ENCODE results near the gene TSHZ2.
A peak's percentile ranks its signal among the peaks of the same experiment; 100 is the strongest.

Gene TSHZ2

GRCh38 chr20:53284256-53284655 is 312.1 kb downstream of the TSHZ2 start:
- H3K27me3 Mint-ChIP-seq (ENCODE audit: low read depth): no peaks in the 10 kb centered on the region
- no peak overlapping the region for H3K27ac Mint-ChIP-seq
- H3K9me3 Mint-ChIP-seq: no peaks in the 10 kb centered on the region
- peaks cover 5% of the 10 kb centered on the region for H3K36me3 Mint-ChIP-seq (ENCODE audit: low read depth)
- no peak for TF ChIP-seq CTCF (IDR thresholded peaks at IDR 0.05; ENCODE audit: unreplicated experiment in 3 of 3)
- H3K4me3 Mint-ChIP-seq: no peak overlapping the region
- peaks cover 6% of the 10 kb centered on the region for H3K4me1 Mint-ChIP-seq

GRCh38 chr20:53284696-53285095 is 312.5 kb downstream of the TSHZ2 start:
- Mint-ChIP-seq H3K27me3 (ENCODE audit: low read depth) (no peaks in the 10 kb centered on the region), H3K36me3 (ENCODE audit: low read depth) (peaks cover 1% of the 10 kb centered on the region), H3K4me3 (no peak overlapping the region), H3K27ac (no peak overlapping the region), H3K4me1 (peaks cover 6% of the 10 kb centered on the region), H3K9me3 (no peaks in the 10 kb centered on the region)
- no peak for TF ChIP-seq CTCF (IDR thresholded peaks at IDR 0.05; ENCODE audit: unreplicated experiment in 3 of 3)

- no peak for TF ChIP-seq CTCF (IDR thresholded peaks at IDR 0.05; ENCODE audit: unreplicated experiment in 3 of 3)
- no peak overlapping the region for H3K4me3 Mint-ChIP-seq
- peak overlapping the region; percentile 13 to 38 (median 22) for H3K27ac Mint-ChIP-seq
- peaks cover under 1% of the 10 kb centered on the region for H3K36me3 Mint-ChIP-seq (ENCODE audit: low read depth)
- no peaks in the 10 kb centered on the region for H3K27me3 Mint-ChIP-seq (ENCODE audit: low read depth)
- peaks cover 6% of the 10 kb centered on the region for H3K4me1 Mint-ChIP-seq
- H3K9me3 Mint-ChIP-seq: no peaks in the 10 kb centered on the region
Measured at GRCh38 chr20:53287357-53288042, 315.3 kb downstream of the TSHZ2 start.

GRCh38 chr20:53291548-53291947 is 319.4 kb downstream of the TSHZ2 start:
- H3K9me3 Mint-ChIP-seq: peaks cover 2% of the 10 kb centered on the region
- H3K27me3 Mint-ChIP-seq (ENCODE audit: low read depth): no peaks in the 10 kb centered on the region
- TF ChIP-seq CTCF (IDR thresholded peaks at IDR 0.05; ENCODE audit: unreplicated experiment in 3 of 3): peak in 1 of 3 experiments; percentile 9
- H3K36me3 Mint-ChIP-seq (ENCODE audit: low read depth): peaks cover 5% of the 10 kb centered on the region
- H3K27ac Mint-ChIP-seq: no peak overlapping the region
- no peak overlapping the region for H3K4me3 Mint-ChIP-seq
- H3K4me1 Mint-ChIP-seq: peaks cover 24% of the 10 kb centered on the region

- H3K27ac Mint-ChIP-seq: peak overlapping the region in 1 of 3 experiments; percentile 53
- no peak overlapping the region for H3K4me3 Mint-ChIP-seq
- peaks cover 5% of the 10 kb centered on the region for H3K36me3 Mint-ChIP-seq (ENCODE audit: low read depth)
- peaks cover 26% of the 10 kb centered on the region for H3K4me1 Mint-ChIP-seq
- TF ChIP-seq CTCF (IDR thresholded peaks at IDR 0.05; ENCODE audit: unreplicated experiment in 3 of 3): no peak
- peaks cover 2% of the 10 kb centered on the region for H3K9me3 Mint-ChIP-seq
- H3K27me3 Mint-ChIP-seq (ENCODE audit: low read depth): no peaks in the 10 kb centered on the region
Measured at GRCh38 chr20:53292347-53292746, 320.2 kb downstream of the TSHZ2 start.

GRCh38 chr20:53294804-53295203 is 322.6 kb downstream of the TSHZ2 start:
- no peak for TF ChIP-seq CTCF (IDR thresholded peaks at IDR 0.05; ENCODE audit: unreplicated experiment in 3 of 3)
- H3K4me3 Mint-ChIP-seq: no peak overlapping the region
- H3K36me3 Mint-ChIP-seq (ENCODE audit: low read depth): peaks cover 5% of the 10 kb centered on the region
- H3K27me3 Mint-ChIP-seq (ENCODE audit: low read depth): no peaks in the 10 kb centered on the region
- peaks cover 40% of the 10 kb centered on the region for H3K4me1 Mint-ChIP-seq
- peak overlapping the region in 2 of 3 experiments; percentile 81 to 82 for H3K27ac Mint-ChIP-seq
- peaks cover 2% of the 10 kb centered on the region for H3K9me3 Mint-ChIP-seq
